Activated gamma-delta T cell treated with Interleukin-2 at 50 U/mL for 16 hours (primary cell): ENCODE data around the gene RNGTT.
"Not testable (repeated sequence)": the region's sequence is repeated elsewhere in the genome, so short reads cannot be mapped to it uniquely, and the experiment has no call there.

Experiments
- DNase-seq: peaks from one replicate; pipeline ENCODE4 v3.0.0-alpha.2; 2020

RNGTT gene

DNA sequence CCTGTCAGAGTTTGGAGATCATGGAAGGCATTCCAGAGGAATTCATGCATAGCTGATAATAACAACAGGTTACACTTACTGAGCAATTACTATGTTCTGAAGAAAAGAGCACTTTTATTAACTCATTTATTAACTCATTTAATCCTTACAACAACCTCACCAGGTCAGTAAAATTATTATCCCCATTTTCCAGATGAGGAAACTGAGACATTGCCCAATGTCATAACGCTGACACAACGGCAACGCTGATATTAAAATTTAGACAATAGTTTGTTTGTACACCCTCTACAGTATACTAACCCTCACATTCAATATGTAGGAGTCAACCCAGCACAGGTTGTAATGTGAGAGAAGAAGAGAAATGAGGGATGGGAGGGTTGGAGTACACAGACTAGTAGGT, 105.0 kb downstream of the RNGTT start:
- DNase-seq: no peak

DNA sequence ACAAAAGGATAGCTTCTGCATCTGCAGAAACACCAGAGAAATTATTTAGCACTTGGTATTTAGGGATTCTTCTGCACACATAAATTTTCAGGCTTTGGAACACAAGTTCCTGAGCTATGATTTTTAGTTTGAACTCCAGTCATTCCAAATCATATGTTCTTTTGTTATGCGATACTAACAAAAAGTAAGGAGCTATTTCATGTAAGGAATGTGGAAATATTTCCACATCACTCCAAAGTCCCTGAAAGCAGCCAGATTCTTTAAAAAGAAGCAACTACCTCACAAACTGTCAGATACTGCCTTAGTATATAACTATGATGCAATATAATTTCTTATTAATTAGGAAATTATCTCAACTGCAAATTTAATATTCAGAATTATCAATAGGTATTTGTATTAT, 106.9 kb downstream of the RNGTT start:
- no peak for DNase-seq

DNA sequence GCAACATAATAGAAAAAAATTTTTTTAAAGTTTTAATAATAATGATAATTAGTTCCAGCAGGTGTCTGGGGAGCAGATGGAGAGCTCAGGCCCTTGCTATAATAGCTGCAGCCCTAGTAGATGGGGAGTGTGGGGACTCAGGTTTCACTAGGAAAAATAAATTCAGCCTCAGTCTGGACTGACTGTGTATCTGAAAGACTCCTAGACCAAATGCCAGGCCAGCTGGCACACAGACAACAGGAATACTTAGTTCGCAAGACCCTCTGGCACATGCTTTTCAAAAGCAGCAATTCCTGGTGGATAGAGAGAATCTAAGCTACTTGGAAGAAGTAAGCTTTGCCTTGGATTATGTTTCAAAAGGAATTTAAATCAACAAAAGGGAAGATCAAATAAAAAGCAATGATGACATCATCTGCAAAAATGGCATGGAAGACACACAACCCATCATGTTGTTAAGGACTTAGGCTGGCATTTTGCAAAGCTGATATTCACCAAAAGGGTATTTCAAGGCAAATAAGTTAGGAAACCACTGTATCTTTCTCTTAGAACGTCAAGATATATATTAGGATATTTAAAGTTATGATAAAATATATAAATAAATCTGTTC, 107.8 kb downstream of the RNGTT start:
- no peak for DNase-seq

DNA sequence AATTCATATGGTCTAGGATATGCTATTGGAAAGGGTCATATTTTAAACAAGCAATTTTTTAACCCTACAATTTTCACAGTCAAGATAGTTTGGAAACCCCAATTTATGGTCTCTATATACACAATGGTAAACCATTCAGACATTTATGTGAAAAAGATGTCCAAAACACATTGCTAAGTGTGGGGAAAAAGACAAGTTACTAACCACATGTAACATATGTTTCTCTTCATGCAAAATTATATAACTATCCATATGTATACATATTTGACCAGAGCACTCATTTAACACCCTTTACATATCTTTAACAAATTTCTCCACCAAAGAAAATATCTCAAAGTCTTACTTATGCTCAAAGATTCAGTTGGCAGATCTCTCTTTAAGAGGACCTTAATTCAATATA, 110.6 kb downstream of the RNGTT start:
- DNase-seq: no peak

DNA sequence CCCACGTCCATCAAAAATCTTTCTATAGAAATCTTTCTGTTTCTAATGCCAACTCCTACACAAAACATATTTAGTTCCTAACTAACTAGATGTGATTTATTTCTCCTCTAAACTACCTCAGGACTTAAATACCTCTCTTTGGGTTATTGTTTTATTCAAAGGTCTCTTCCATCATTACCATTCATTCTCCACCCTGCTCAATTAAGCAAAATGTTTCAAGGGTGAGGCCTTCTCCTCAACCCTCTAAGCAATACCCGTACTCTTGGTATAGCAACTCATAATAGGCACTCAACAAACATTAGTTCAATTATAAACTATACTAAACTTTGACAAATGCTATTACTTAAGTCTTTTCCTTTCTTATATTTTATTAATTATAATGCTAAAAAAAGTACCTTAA, 111.4 kb downstream of the RNGTT start:
- no peak for DNase-seq

DNA sequence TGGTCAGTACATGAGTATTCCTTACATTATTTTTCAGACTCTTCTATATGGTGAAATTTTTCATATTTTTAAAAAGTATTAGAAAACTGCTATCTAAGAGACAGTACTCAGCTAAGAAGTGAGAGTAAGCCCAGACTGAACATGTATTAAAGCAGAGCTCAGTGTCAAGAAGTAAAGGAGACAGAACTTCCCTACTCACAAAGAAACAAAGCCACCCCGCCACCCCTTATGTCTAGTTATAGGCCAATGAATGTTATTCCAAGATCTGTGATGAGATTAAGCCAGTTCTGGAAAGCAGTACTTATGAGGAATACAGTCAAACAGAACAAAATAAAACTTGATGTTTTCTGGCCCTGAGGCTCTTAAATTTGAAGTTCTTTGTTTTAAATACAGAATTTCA, 114.5 kb downstream of the RNGTT start:
- DNase-seq: no peak

DNA sequence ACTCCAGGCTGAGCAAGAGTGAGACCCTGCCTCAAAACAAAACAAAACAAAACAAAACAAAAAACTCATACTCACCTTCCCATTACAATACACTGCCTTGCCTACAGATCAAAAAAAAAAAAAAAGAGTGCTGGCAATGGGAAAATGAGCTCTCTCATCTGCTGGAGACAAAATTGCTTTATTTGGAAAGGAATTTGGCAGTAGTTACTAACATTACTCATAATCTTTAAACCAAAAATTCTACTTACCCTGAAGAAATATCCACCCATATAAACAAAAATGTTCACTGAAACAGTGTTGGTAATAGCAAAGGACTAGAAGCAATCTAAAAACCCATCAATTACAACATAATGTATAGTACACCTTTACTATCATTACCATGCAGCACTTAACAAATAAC, 120.4 kb downstream of the RNGTT start:
- no peak for DNase-seq

DNA sequence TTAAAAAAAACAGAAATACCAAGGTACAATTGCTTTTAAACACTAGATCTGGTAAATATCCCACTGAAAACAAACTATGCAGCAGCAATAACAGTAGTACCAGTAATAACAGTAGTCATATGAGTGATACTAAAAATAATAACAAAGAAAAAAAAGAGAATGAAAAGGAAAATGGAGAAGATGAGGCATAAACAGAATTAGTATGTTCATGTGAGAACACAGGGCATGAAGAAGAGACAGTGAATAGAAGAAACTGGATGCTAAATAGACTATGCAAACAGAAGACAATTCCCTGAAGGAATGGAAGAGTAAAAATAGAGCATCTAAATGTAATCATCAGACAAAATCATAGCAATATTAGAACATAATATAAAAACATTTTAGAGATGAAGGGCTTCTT, 121.1 kb downstream of the RNGTT start:
- no peak for DNase-seq

DNA sequence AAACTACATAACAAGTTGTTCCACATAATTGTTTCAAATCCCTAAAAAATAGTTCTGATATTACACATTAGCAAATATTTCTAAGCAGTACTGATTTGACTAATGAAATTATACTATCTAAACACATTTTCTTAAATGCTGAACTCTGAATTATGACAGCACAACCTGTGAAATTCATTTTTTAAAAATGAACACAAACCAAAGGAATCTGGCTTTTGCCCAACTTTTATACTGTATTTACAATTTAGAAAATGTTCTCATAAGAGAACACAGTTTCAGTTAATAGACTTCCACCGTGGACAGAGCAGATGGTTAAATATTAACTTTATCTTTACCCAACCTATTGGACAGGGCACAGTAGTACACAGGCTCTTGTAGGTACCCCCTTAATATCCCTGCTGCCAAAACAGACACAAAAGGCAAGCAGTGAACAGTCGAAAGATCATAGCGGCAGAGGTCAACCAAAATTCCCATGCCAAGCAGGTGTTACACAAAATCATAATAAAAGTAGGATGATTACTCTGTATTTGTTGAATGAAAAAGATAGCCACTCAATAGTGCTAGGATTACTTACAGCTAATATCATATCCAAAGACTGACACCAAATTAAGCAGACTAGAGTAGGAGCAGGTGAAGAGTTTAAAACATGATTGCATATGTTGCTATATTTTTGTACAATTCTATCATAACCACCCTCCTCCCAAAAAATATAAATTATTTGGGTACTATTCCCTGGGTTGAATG, 122.5 kb downstream of the RNGTT start:
- no peak for DNase-seq

DNA sequence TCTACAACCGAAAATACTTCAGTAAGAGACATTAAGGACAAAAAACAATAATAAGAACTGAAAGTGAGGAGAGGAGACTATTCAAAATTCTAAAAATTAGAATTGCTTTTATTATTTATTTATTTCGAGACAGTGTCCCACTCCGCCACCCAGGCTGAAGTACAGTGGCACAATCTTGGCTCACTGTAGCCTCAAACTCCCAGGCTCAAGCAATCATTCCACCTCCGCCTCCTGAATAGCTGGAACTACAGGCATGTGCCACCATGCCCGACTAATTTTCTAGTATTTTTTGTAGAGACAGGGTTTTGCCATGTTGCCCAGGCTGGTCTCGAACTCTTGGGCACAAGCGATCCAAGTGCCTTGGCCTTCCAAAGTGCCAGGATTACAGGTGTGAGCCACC, 123.1 kb downstream of the RNGTT start:
- DNase-seq: no peak

DNA sequence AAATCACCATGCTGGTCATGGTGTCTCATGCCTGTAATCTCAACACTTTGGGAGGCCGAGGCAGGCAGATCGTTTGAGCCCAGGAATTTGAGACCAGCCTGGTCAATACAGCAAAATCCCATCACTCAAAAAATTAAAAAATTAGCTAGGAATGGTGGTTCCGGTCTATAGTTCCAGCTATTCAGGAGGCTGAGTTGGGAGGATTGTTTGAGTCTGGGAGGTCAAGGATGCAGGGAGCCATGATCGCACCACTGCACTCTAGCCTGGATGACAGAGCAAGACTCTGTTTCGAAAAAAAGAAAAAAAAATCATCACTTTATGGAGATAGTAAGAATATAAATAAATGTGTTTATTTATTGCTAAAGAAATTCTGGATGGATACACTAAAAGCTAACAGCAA, 124.1 kb downstream of the RNGTT start:
- DNase-seq: no peak

DNA sequence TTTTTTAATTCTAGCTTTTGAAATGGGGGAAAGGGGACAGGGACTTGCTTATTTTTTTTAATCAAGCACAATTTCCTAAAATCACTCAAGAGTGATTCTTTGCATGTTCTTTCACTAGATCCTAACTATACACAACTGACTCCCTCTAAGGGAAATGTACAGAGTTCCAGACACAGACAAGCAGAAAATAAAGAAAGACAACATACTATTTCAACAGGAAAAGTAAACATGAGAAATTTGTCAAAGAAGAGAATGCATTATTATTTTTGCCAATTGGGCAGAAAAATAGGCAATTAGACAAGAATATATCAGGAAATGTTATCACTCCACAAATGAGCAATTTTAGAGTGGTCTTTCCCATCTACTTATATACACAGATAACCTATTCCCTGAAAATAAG, 128.2 kb downstream of the RNGTT start:
- DNase-seq: no peak

DNA sequence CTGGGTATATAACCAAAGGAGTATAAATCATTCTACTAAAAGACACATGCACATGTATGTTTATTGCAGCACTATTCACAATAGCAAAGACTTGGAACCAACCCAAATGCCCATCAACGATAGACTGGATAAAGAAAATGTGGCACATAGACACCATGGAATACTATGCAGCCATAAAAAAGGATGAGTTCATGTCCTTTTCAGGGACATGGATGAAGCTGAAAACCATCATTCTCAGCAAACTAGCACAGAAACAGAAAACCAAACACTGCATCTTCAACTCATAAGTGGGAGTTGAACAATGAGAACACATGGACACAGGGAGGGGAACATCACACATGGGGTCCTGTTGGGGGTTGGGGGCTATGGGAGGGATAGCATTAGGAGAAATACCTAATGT, 130.3 kb downstream of the RNGTT start:
- not testable (repeated sequence) for DNase-seq

DNA sequence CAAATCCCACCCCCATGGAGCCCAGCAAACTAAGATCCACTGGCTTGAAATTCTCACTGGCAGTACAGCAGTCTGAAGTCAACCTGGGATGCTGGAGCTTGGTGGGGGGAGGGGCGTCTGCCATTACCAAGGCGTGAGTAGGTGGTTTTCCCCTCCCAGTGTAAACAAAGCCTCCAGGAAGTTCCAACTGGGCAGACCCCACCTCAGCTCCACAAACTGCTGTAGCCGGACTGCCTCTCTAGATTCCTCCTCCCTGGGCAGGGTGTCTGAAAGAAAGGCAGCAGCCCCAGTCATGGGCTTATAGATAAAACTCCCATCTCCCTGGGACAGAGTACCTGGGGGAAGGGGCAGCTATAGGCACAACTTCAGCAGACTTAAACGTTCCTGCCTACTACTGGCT, 135.8 kb downstream of the RNGTT start:
- not testable (repeated sequence) for DNase-seq

DNA sequence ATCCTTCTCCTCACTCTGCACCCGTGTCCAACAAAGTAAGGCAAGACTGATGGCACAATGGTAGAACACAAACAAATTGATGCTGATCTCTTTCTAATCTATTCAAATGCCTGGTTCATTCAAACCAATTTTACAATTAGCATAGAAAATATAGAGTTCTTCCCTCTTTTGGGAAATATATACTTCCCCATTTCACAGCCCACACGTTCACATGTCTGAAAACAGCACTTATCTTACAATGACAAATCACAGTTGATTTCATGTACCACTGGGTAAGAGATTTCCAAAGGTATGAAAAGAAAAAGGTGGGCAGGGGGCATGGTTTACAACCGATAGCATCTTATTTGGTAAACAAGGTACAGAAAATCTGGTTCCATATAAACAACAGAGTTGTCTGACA, 137.6 kb downstream of the RNGTT start:
- no peak for DNase-seq

DNA sequence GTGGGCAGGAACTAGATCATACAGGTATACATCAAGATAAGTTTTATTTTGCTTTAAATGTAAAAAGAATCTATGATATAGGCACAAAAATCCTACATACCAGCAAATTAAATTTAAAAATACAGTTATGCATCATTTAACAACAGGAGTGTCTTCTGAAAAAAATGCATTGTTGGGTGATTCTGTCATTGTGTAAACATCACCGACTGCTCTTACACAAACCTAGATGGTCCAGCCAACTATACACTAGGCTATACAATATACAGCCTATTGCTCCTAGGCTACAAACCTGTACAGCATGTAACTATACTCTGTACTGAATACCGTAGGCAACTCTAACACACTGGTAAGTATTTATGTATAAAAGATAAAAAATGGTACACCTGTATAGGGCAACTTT, 139.4 kb downstream of the RNGTT start:
- DNase-seq: no peak

DNA sequence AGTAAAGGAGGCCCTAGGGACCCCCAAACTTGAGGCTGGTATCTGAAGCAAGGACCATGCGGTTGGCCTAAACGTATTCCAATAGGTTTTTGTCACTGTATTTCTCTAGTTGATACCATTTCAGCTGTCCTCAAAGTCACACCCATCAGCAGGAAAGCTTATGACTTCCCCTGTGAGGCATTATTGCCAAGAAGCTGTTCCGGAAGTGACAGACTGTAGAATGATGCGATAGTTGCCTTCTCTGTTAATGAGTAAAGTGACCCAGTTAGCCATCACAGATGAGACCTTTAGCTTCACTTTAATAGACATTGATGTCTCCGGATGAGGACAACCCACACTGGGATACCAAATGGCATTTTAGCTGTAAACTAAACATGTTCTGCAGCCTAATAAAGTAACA, 147.9 kb downstream of the RNGTT start:
- DNase-seq: no peak

DNA sequence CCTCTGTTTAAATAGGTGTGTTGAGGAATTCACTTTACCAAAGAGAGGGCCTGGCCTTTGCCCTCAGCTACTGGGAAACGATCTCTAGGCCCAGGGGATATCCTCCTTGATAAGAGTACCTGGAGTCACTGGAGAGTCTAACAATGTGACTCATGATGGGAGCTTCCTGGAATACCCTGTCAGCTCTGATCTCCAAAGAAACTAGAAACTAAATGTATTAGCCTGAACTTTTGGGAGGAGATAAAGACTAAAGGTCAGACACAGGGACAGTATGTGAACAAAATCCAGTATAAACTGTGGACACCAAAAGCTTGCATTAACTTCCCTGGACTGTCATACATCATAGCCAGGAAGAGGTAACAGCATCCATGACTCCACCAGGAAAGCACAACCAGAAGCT, 148.5 kb downstream of the RNGTT start:
- DNase-seq: no peak

DNA sequence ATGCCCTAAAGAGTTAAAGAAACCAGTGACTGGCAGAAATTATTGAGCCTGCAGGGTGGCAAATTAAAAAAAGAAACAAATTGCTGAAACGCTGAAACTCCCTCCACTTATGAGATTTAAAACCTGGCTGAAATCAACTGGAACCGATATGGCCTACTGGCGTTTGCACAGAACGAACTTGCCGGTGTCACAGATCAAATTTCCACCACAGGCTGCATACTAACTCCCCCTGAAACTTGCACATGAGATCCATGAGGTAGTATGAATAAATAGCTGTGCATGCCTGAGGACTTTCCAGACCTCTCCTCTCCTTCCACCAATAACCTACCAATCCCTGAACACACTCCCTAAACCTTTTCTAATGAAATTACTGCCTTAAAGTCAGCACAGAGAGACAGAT, 150.4 kb downstream of the RNGTT start:
- no peak for DNase-seq

DNA sequence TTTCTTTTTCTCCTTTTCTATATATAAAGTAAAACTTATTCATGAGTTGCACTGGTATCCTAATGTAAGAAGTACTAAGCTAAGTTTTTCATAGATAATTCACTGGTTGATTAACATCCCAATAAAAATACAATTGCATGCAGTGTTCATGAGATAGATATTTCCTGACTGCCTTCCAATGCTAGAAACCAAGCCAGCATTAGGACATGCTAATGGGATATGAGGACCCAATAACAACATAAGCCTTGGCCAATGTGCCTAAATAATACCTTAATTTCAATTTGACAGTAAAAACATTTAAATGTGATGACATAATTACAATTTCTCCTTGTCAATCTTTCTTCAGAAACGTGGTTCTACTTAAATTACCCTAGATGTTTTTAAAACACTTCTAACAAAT, 152.7 kb downstream of the RNGTT start:
- DNase-seq: no peak

DNA sequence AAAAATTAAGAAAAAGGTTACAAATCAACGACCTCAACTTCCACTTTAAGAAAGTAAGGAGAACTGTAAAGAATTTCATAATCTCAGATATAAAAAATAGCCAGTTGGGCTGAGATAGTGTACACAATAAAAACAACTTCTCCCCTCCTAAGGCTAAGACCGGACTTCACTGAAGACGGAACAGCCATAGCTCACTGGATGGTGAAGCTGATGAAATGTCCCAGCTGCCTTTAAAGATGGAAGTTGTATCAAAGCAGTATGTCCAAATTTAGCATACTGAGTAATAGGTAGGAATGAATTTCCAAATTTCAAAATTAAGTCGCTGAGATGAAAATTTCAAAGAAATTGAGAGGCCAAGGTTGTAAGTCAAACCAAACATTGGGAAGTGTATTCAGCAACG, 153.3 kb downstream of the RNGTT start:
- no peak for DNase-seq

DNA sequence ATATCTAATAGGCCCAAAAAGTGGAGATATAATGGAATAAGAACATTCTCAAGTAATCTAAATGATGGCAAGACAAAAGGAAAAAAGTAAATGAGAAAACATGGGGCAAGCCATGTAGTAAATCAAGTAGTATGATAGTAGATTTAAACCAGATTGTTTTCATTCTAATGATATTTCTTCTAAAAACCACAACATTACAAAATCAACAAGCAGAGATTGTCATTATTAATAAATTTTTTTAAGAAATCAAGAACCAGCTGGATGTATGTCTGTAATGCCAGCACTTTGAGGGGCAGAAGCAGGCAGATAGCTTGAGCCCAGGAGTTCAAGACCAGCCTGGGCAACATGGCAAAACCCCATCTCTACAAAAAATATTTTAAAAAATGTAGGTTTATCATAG, 155.0 kb downstream of the RNGTT start:
- DNase-seq: no peak

DNA sequence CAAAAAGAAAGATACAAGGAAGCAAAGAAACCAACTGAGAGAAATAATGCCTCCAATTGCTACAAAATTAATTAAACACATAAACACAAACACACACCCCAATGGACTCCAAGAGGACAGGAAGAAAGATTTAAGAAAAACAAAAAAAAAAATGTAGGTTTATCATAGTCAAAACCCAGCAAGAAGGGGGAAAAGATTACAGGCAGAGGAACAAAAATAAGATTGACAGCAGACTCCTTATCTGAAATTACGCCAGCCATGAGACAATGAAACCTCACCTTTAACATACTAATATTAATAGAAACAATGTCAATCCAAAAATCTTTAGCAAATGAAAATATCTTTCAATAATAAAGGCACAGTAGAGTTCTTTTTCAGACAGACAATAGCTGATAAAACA, 155.8 kb downstream of the RNGTT start:
- no peak for DNase-seq

DNA sequence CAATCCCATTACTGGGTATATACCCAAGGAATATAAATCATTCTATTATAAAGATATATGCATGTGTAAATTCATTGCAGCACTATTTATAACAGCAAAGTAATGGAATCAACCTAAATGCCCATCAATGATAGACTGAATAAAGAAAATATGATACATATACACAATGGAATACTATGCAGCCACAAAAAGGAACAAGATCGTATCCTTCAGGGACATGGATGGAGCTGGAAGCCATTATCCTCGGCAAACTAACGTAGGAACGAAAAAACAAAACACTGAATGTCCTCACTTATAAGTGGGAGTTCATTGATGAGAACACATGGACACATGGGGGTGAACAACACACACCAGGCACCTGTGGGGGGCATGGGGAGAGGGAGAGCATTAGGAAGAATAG, 156.7 kb downstream of the RNGTT start:
- no peak for DNase-seq

DNA sequence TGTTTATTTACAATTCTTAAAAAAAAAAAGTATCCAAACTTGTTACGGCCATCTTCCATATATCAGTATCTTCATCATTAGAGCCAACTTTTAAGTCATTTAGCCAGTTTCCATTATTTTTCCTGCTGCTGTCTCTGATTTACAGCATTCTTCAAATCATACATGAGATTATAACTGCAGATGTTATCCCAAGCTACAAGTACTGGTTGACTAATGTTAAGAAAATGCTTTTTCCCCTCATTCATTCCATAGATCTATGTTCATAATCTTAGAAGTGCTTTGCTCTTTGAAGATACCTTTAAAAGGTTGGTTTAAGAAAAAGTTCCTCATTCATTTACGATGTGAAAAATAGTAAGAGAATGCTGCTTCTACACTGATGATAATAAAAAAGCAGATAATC, 158.7 kb downstream of the RNGTT start:
- no peak for DNase-seq
